Endometrial microvascular endothelial cells (primary cell): ENCODE results near the gene FAM117A. TPM values are rescaled to one million over a fixed set of nuclear protein-coding genes. Genes with fewer than 3 reads are reported as not detected.

Experiments used
- total RNA-seq: library from RNA; depleted of rRNA; stranded (reverse); fragments of >200 nt; gene quantifications from one replicate; pipeline ENCODE4 v1.2.3, GENCODE V29; 2015; ENCODE audit errors: inconsistent ontology term

The FAM117A gene
- total RNA-seq, 1 donor from 2014 or later: 8.5 TPM

Other genes starting within 250 kb of the FAM117A start
- gene NXPH3, start 188.3 kb downstream of the FAM117A start, total RNA-seq: 1.3 TPM
- 61.5 TPM for gene SPOP, start 86.0 kb downstream of the FAM117A start, total RNA-seq
- 76.1 TPM for gene SLC35B1, start 56.2 kb downstream of the FAM117A start, total RNA-seq
- gene KAT7, start 24.6 kb upstream of the FAM117A start, total RNA-seq: 27.6 TPM
- gene TAC4, start 83.9 kb upstream of the FAM117A start, total RNA-seq: not detected
- gene DLX4, start 205.1 kb upstream of the FAM117A start, total RNA-seq: not detected
- not detected for gene DLX3, start 231.1 kb upstream of the FAM117A start, total RNA-seq